ENCODE measurements around the gene BTK. TPM values are rescaled to one million over a fixed set of nuclear protein-coding genes. Genes with fewer than 3 reads are reported as not detected.

The BTK gene
- total RNA-seq, 1 experiment from 2014 or later = not detected

DNA sequence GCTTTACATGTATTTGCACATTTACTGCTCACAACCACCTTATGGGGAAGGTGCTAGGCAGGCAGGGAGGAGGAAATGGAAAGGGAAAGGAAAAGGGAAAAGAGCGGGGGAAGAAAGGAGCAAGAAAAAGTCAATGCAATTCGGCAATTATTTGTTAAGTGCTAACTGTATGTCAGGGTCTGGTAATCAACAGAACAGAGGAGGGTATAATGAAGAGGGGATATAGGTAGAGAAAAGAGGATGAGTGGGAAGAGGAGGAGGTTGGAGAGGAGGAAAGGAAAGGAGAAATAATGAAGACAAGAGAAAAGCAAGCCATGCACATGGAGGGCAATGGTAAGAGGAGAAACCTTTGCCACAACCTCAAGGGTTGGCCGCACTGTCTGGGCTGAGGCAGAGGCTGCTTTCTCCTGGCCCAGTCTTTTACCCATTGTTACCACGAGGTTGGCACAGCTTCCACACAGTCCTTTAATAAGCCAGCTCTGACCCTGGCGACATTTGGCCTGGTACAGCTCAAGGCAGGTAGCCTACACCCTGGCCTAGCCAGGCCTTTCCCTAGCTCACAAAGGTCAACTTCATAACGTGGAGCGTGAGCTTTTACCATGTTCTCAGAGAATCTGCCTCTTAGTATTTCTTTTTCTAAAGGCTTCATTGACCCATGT, 836 bp downstream of the BTK start:
- no peaks in the 10 kb centered on the region for H3K79me2 ChIP-seq (ENCODE audit: low read length)
- no peak overlapping the region for H3K27ac ChIP-seq (ENCODE audit: low read length)
- no TSS peak for BruUV-seq (replicated peaks)
- no peak overlapping the region for H3K4me3 ChIP-seq (ENCODE audit: low read length)
- no peaks in the 10 kb centered on the region for H3K27me3 ChIP-seq (ENCODE audit: low read length)
- no peaks in the 10 kb centered on the region for H4K20me1 ChIP-seq (ENCODE audit: low read length)
- H3K36me3 ChIP-seq (ENCODE audit: low read depth, low read length) = no peaks in the 10 kb centered on the region
- no peak overlapping the region for H3K4me2 ChIP-seq (ENCODE audit: low read length)
- TF ChIP-seq, protein P1, sequence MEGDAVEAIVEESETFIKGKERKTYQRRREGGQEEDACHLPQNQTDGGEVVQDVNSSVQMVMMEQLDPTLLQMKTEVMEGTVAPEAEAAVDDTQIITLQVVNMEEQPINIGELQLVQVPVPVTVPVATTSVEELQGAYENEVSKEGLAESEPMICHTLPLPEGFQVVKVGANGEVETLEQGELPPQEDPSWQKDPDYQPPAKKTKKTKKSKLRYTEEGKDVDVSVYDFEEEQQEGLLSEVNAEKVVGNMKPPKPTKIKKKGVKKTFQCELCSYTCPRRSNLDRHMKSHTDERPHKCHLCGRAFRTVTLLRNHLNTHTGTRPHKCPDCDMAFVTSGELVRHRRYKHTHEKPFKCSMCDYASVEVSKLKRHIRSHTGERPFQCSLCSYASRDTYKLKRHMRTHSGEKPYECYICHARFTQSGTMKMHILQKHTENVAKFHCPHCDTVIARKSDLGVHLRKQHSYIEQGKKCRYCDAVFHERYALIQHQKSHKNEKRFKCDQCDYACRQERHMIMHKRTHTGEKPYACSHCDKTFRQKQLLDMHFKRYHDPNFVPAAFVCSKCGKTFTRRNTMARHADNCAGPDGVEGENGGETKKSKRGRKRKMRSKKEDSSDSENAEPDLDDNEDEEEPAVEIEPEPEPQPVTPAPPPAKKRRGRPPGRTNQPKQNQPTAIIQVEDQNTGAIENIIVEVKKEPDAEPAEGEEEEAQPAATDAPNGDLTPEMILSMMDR (conservative IDR thresholded peaks at IDR 0.05; ENCODE audit: low read depth, low read length) = no peak
- TF ChIP-seq EZH2phosphoT487 (IDR thresholded peaks at IDR 0.05; ENCODE audit: borderline replicate concordance, low read length) = no peak
- TF ChIP-seq EZH2 (IDR thresholded peaks at IDR 0.05; ENCODE audit: low read length, unreplicated experiment) = no peak
- intact Hi-C loops (cut with micrococcal nuclease) = no loop called here
- ChIA-PET POLR2A (ENCODE audit: unreplicated experiment) (no interaction called here), CTCF (no interaction called here)
- DNase-seq = no peak
- H3F3A ChIP-seq (ENCODE audit: low read length, unreplicated experiment) = no peaks in the 10 kb centered on the region
- H2AFZ ChIP-seq (ENCODE audit: low read length) = no peak overlapping the region
- H3K9me2 ChIP-seq (replicated peaks; ENCODE audit: low read length) = no peaks in the 10 kb centered on the region
- H3K4me1 ChIP-seq (ENCODE audit: insufficient read depth, low read length) = 0 out of 2 replicates have a peak, but pooled peaks cover 1% of the 10 kb centered on the region
- ATAC-seq = no peak
- no peak overlapping the region for H3K9ac ChIP-seq (ENCODE audit: low read length)
- no peaks in the 10 kb centered on the region for H3K9me3 ChIP-seq (ENCODE audit: low read length)

DNA sequence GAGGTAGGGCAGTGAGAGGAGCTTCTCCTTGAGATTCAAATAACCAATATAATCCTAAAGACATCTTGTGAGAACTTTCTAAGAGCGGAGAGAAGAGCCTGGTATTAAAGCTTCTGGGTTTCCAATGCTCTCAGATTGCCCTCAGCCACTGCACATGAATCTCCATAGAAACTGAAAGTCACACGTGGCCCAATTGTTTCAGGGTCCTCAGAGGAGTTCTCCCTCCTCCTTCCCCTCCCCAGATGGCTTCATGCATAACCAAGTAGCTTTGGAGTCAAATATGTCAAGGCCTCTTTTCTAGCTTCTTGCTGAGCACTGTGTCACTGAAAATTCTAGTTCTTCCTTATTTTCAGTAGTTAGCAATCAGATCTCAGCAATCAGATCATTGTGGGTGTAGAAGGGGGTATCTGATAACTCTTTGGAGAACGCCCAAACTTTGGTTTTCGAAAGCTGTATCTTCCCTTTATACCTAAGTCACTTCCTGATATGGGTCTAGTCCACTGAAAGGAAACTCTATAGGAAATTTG, 2.2 kb downstream of the BTK start:
- Histone ChIP-seq H3F3A (ENCODE audit: low read length, unreplicated experiment) (no peaks in the 10 kb centered on the region), H3K9me3 (ENCODE audit: low read length) (no peaks in the 10 kb centered on the region), H3K4me1 (ENCODE audit: insufficient read depth, low read length) (no peaks in the 10 kb centered on the region), H3K36me3 (ENCODE audit: low read depth, low read length) (no peaks in the 10 kb centered on the region), H3K79me2 (ENCODE audit: low read length) (no peaks in the 10 kb centered on the region), H3K27me3 (ENCODE audit: low read length) (no peaks in the 10 kb centered on the region), H3K4me3 (ENCODE audit: low read length) (no peak overlapping the region), H3K9ac (ENCODE audit: low read length) (no peak overlapping the region), H4K20me1 (ENCODE audit: low read length) (no peaks in the 10 kb centered on the region), H2AFZ (ENCODE audit: low read length) (no peak overlapping the region), H3K4me2 (ENCODE audit: low read length) (no peak overlapping the region), H3K27ac (ENCODE audit: low read length) (no peak overlapping the region), H3K9me2 (replicated peaks; ENCODE audit: low read length) (no peaks in the 10 kb centered on the region)
- TF ChIP-seq, protein P1 (conservative IDR thresholded peaks at IDR 0.05; ENCODE audit: low read depth, low read length) = no peak
- TF ChIP-seq EZH2phosphoT487 (IDR thresholded peaks at IDR 0.05; ENCODE audit: borderline replicate concordance, low read length) (no peak), EZH2 (IDR thresholded peaks at IDR 0.05; ENCODE audit: low read length, unreplicated experiment) (no peak)
- CTCF ChIA-PET = no interaction called here
- POLR2A ChIA-PET (ENCODE audit: unreplicated experiment) = no interaction called here
- ATAC-seq = no peak
- DNase-seq = no peak
- no TSS peak for BruUV-seq (replicated peaks)
- intact Hi-C loops (cut with micrococcal nuclease) = no loop called here

DNA sequence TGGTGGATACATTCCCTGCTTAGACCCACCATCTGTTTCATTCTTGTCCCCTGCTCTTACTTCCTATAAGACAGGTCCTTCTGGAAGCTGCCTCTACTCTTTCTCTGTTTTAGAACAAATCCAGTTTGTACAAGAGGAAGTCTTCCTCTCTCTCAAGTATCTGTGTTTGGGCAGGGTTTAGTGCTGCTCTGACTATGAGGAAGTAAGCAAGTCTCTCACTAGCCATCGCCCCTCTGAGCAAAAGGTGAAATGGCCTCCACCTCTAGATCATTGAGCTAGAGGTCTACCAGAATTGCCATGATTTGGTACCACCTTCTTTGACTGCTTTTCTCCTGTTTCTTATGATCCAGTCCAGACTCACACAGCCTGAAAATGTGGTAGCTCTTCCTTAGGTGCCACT, 8.4 kb downstream of the BTK start:
- no peaks in the 10 kb centered on the region for H3K36me3 ChIP-seq (ENCODE audit: low read depth, low read length)
- no peak for ATAC-seq
- no peak overlapping the region for H3K9ac ChIP-seq (ENCODE audit: low read length)
- intact Hi-C loops (cut with micrococcal nuclease) = no loop called here
- no peak overlapping the region for H3K4me2 ChIP-seq (ENCODE audit: low read length)
- no peaks in the 10 kb centered on the region for H3K9me3 ChIP-seq (ENCODE audit: low read length)
- no peaks in the 10 kb centered on the region for H3K27me3 ChIP-seq (ENCODE audit: low read length)
- no peak overlapping the region for H2AFZ ChIP-seq (ENCODE audit: low read length)
- DNase-seq = no peak
- H3F3A ChIP-seq (ENCODE audit: low read length, unreplicated experiment) = no peaks in the 10 kb centered on the region
- no peaks in the 10 kb centered on the region for H3K9me2 ChIP-seq (replicated peaks; ENCODE audit: low read length)
- BruUV-seq (replicated peaks) = no TSS peak
- CTCF ChIA-PET = no interaction called here
- no peaks in the 10 kb centered on the region for H3K4me1 ChIP-seq (ENCODE audit: insufficient read depth, low read length)
- TF ChIP-seq, protein P1 (conservative IDR thresholded peaks at IDR 0.05; ENCODE audit: low read depth, low read length) = no peak
- TF ChIP-seq EZH2 (IDR thresholded peaks at IDR 0.05; ENCODE audit: low read length, unreplicated experiment) (no peak), EZH2phosphoT487 (IDR thresholded peaks at IDR 0.05; ENCODE audit: borderline replicate concordance, low read length) (no peak)
- no peak overlapping the region for H3K27ac ChIP-seq (ENCODE audit: low read length)
- no peaks in the 10 kb centered on the region for H3K79me2 ChIP-seq (ENCODE audit: low read length)
- POLR2A ChIA-PET (ENCODE audit: unreplicated experiment) = no interaction called here
- H3K4me3 ChIP-seq (ENCODE audit: low read length) = no peak overlapping the region
- no peaks in the 10 kb centered on the region for H4K20me1 ChIP-seq (ENCODE audit: low read length)

Data from PC-3 (cell line).